GM03348 (cell line): ENCODE measurements around the gene SETD2.
"Not testable (repeated sequence)": the region's sequence is repeated elsewhere in the genome, so short reads cannot be mapped to it uniquely, and the experiment has no call there.

ENCODE experiments used
- DNase-seq: peaks from one replicate; pipeline ENCODE4 v3.0.0; 2012; ENCODE audit warnings: low spot score

The SETD2 gene

DNA sequence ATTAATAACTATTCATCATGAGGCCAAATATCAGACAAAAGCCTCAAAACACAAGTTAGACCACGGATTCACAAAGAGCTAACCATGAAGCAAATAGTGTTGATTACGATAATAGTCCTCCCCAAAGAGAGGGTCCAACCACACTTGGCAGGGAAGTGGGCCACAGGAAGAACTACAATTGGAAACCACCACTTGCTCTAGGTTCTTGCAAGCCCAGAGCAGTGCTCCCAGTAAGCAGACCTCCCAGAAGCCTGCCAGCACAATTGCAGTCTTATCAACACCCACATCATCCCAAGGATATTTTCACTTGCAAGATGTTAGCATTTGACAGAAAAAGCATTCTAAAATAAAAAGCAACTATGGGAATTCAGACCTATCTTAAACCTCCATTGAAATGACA is 11.3 kb downstream of the SETD2 start:
- no peak for DNase-seq

GRCh38 chr3:47151836-47152235 is 12.1 kb downstream of the SETD2 start:
- DNase-seq = no peak

DNA sequence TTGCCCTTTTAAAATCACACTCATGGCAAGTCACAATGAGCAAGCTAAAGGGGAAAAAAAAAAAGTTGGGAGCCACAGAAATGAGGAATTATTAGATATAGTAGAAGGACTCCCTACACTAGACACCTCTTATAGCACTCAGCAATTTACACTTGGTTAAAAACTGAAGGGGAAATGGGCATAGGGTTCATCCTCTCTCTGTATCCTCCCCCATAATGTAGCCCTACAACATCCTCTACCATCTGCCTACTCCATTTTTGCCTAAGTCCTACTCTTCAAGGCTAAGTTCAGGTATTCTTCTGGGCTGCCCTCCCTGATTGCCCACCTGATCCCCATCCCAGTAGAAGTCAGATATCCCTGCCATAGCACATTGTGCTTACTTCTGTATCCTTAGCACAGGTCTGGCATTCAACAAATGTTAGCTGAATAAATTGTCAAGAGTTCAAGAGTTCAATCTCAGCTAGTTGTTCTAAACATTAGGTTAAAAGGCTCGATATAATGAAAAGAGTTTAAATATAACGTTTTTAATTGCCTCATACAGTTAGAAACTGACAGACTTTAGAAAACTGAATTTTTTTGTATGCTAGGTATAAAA is 14.5 kb downstream of the SETD2 start:
- no peak for DNase-seq

GRCh38 chr3:47145272-47145671 is 18.6 kb downstream of the SETD2 start:
- DNase-seq = no peak

GRCh38 chr3:47143068-47143467 is 20.8 kb downstream of the SETD2 start:
- DNase-seq = no peak

DNA sequence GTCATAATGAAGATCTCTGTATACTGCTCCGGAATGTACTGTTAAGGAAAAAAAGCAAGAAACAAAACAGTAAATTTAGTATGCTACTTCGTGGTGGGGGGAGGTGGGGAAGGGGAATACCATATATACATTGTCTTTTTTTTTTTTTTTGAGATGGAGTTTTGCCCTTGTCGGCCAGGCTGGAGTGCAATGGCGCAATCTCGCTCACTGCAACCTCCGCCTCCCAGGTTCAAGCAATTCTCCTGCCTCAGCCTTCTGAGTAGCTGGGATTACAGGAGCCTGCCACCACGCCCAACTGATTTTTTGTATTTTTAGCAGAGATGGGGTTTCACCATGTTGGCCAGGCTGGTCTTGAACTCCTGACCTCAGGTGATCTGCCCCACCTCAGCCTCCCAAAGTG is 21.4 kb downstream of the SETD2 start:
- not testable (repeated sequence) for DNase-seq

GRCh38 chr3:47140973-47141461 is 22.9 kb downstream of the SETD2 start:
- DNase-seq = not testable (repeated sequence)

DNA sequence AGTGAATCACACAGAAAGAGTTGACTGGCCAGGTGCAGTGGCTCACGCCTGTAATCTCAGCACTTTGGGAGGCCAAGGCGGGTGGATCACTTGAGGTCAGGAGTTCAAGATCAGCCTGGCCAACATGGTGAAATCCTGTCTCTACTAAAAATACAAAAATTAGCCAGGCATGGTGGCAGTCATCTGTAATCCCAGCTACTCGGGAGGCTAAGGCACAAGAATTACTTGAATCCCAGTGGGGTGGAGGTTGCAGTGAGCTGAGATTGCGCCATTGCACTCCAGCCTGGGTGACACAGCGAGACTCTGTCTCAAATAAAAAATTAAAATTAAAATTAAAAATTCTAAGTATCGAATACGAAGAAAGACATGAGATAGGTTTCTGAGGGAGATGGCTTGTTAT is 23.4 kb downstream of the SETD2 start:
- DNase-seq = not testable (repeated sequence)

DNA sequence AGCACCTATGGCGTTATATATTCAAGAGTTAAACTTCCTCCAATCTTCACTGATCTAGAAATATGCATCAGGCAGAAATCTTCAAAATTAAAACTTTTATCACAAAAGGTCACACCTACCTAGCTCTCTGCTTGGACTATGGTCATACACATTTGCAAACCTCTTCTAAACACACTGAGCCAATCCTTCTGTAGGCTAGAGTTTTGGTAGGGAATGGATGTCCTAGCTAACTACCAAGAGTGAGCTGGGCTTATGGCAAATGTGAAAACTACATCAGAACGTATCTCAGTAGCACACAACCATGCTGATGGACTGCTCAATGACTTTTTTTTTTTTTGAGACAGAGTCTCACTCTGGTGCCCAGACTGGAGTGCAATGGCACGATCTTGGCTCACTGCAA is 29.6 kb downstream of the SETD2 start:
- no peak for DNase-seq

DNA sequence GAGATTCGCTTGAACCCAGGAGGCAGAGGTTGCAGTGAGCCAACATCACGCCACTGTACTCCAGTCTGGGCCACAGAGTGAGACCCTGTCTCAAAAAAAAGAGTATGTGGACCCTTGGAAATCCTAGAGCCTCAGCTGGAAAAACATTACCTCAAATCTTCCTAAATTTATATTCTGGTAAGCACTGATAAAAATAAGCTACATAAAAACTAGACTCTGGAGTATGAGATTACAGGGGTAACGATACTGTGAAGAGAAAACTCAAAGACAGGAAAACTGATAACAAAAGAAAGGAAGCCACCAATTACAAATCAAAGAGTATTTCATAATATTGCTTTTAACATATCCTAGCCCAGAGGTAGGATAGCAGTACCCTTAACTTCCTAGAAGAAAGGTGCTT is 30.3 kb downstream of the SETD2 start:
- no peak for DNase-seq

GRCh38 chr3:47130557-47130956 is 33.4 kb downstream of the SETD2 start:
- DNase-seq = no peak

DNA sequence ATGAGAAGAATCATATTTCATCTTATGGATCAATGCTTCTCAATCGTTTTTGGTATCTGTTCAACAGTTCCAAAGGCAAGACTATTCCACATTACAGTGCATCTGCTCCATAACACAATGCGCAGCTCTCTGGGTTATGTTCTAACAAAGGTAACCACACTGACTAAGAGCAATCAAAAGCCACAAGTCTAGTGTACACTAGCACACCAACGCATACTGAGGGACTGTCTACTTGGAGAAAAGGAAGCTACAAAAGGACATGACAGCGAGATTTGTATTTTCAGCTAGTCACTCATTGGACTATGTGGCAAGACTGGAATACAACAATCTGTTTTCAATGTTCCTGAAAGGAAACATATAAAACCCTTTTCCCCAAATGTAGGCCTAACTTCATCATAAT is 35.8 kb downstream of the SETD2 start:
- DNase-seq = no peak

GRCh38 chr3:47123857-47124256 is 40.1 kb downstream of the SETD2 start:
- DNase-seq = no peak

DNA sequence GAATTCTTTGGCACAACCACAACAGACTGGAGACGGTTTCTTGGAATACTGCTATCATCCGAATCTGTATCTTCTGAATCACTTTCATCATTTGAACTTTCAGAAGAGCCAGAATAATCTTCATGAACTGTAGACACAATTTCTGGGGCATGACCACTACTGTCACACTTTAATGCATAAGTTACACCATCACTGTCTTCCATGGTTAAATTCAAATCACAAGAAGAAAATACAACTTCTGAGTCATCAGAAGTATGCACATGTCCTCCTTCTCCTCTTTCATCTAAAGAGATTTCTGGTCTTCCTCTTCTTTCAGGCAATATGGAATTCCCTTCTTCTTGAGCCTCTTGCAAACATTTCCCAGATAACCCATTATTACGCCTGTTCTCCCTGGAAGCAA is 42.5 kb downstream of the SETD2 start:
- DNase-seq = no peak

DNA sequence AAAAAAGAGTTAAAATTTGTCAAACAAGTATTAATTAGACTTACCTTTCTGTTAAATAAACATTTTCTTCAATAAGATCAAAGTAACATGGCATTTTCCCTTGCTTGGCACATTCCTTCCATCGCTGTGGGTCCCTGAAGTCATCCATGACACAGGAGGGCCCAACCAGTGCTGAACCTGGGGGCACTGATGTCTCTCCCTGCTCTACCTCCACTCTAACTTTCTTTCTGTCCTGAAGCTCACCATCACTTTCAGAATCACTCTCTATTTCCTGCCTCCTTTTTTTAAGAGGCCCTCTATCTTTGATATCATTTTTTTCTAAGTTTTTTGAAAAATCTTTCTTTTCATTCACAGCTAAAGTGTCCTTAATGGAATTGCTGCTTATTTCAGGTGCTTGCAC is 43.8 kb downstream of the SETD2 start:
- DNase-seq = no peak

DNA sequence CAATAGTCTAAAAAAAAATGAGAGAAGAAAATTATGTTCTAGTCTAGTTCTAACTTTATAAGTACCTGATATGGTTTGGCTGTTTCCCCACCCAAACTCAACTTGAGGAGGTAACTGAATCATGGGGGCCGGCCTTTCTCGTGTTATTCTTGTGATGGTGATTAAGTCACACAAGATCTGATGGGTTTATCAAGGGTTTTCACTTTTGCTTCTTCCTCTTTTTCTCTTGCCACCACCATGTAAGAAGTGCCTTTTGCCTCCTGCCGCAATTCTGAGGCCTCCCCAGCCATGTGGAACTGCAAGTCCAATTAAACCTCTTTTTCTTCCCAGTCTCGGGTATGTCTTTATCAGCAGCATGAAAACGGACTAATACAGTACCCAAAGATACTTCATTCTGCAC is 44.5 kb downstream of the SETD2 start:
- DNase-seq = not testable (repeated sequence)

DNA sequence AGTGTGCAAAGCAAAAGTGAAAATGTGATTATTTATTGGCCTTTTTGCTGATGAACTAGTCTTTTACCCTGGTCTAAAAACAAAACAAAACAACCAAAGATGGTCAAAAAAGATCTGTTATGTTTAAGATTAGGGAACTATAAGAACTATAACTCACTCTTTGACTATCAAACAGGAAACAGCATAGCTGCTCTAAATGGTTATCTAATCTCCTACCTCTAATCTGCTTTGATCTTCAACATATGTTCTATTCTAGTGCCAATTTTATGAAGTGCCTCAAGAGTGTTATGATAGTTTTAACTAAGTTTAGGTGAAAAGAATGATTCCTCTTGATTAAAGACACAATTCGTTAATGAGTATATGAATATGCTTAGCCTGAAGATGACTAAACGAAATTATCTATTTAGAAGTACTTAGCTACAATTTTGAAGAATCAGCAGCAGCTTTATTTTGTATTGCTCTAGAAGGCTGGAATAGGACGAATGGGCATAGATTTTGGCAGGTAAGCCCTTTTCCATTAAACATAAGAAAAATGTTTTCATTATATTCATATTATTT is 46.0 kb downstream of the SETD2 start:
- no peak for DNase-seq

DNA sequence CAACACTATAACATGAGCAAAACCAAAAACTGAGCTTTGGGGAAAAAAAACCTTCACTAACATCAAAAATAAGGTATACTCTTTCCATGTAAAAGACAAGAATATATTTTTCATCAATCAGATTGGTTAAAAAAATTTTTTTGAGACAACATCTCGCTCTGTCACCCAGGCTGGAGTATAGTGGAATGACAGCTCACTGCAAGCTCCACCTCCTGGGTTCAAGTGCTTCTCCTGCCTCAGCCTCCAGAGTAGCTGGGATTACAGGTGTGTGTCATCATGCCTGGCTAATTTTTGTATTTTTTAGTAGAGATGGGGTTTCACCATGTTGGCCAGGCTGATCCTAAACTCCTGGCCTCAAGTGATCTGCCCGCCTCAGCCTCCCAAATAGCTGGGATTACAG is 48.4 kb downstream of the SETD2 start:
- not testable (repeated sequence) for DNase-seq

DNA sequence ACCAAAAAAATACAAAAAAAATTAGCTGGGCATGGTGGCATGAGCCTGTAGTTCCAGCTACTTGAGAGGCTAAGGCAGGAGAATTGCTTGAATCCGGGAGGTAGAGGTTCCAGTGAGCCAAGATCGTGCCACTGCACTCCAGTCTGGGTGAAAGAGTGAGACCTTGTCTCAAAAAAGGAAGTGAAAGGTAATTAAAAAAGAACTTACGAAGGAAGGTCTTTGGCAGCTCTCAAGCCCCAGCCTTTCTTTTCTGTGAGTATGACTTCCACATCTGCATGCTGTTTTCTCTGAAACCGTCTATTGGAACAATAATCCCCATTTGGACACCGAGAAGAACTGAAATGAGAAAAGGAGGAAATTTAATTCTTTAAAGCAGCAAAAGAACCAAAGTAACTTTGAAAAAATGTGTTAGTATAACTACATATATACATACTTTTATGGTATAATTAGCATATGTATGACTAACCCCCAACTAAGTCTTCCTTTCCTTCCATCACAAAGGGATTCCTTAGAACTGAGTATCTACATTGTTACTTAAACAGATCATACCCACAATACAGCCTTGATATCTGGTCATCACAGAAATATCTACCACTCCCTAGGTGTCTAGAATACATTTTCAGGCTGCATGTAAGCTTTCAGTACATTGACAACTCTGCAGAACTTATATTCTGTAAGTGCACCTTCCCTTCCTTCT is 50.1 kb downstream of the SETD2 start:
- DNase-seq = peak; percentile 66

DNA sequence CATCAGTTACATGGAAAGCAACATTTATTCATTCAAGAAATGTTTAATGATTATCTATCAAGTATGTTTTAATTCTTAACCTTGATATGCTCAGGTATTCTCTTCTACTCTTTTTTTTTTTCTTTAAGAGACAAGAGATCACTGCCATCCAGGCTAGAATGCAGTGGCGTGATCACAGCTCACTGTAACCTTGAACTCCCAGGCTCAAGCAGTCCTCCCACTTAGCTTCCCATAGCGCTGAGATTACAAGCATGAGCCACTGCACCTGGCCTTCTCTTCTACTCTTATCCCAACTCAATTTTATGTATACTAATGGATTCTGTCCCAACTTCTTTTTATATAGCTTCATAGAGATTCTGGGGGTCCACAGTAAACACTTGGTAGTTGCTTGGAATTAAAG is 50.9 kb downstream of the SETD2 start:
- DNase-seq = no peak

- DNase-seq = no peak
These were observed 54.5 kb downstream of the SETD2 start for GRCh38 chr3:47109393-47109792.

DNA sequence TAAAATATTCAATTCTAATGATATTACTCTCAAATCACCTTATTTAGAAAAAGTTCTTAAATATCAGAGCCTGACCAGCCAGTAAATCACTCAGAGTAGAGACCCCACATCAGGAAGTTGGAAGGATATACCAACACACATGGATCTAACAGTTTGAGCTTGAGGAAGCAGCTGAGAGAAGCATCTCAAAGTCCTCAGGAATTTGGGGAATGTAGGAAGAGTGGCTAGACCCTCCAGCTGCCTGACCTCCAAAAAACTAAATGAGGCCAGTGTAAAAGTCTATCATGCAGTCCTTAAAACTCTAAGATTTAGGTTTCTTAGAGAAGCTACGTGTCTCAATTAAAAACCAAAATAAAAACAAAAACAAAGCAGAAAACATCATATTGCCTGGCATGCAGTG is 55.4 kb downstream of the SETD2 start:
- peak; percentile 66 for DNase-seq

DNA sequence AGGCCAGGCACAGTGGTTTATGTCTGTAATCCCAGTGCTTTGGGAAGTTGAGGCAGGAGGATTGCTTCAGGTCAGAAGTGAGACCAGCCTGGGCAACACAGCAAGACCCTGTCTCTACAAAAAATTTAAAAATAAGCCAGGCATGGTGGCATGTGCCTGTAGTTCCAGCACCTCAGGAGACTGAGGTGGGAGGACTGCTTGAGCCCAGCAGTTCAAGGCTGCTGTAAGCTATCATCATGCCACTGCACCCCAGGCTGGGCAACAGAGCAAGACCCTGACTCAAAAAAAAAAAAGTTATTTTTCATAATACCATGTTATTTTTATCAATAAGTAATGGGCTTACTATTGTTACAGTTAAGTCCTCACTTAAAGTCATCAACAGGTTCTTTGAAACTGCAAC is 59.7 kb downstream of the SETD2 start:
- no peak for DNase-seq

GRCh38 chr3:47103619-47104018 is 60.3 kb downstream of the SETD2 start:
- DNase-seq = no peak
